K562 (cell line): ENCODE data around the gene KLC1. TPM values are rescaled to one million over a fixed set of nuclear protein-coding genes. Genes with fewer than 3 reads are reported as not detected.

ENCODE experiments used
- IRF9 ChIP-seq: fragments of 450-650 bp; IDR thresholded peaks from 2 replicates; pipeline ENCODE4 v1.6.1; 2016; ENCODE audit warnings: missing biosample characterization, missing genetic modification characterization
- JUN ChIP-seq, 2 experiments: sonication (generic) in 1 of 2; formaldehyde crosslinking in 1 of 2; IDR thresholded peaks; 2 replicates each; pipeline versions ENCODE4 v1.6.1 to v1.8.0; 2012 to 2022; ENCODE audit warnings: borderline replicate concordance in 2 of 2, mild to moderate bottlenecking in 2 of 2, improper control_type of control experiment in 1 of 2, low read depth in 1 of 2, low read length in 1 of 2, missing genetic modification reagents in 1 of 2
- ZHX1 ChIP-seq: fragments of 150-350 bp; conservative IDR thresholded peaks from 2 replicates; pipeline ENCODE4 v1.6.1; 2014; ENCODE audit warnings: low read length
- ZKSCAN8 ChIP-seq: fragments of 200-800 bp; sonication (Bioruptor generic); IDR thresholded peaks from 2 replicates; pipeline ENCODE4 v1.6.1; 2016; ENCODE audit warnings: missing genetic modification characterization, missing compliant biosample characterization
- ZNF282 ChIP-seq: sonication (generic); formaldehyde crosslinking; IDR thresholded peaks from 2 replicates; pipeline ENCODE4 v1.8.1; 2023; ENCODE audit warnings: missing genetic modification reagents
- ZNF318 ChIP-seq, 2 experiments: fragments of 450-650 bp; IDR thresholded peaks; 2 replicates each; pipeline ENCODE4 v1.6.1; 2016; ENCODE audit warnings: mild to moderate bottlenecking in 2 of 2, borderline replicate concordance in 1 of 2, low read depth in 1 of 2, moderate library complexity in 1 of 2
- polyA plus RNA-seq, 8 experiments: library from polyadenylated mRNA; depleted of rRNA in 4 of 8; stranded (reverse) in 5 of 8; unstranded in 3 of 8; fragments of >200 nt; fragmentation: Nextera tagmentation in 2 of 8; fragmentation: Illumina TruSeq in 1 of 8; extraction: Ambion mirVana in 2 of 8; extraction: Trizol in 1 of 8; gene quantifications; 2 replicates each; pipeline versions ENCODE4 v1.2.1 to v1.2.3, GENCODE V29; 2011 to 2014; ENCODE audit warnings: inconsistent platforms in 1 of 8, missing spikeins in 1 of 8
- total RNA-seq, 7 experiments: library from RNA; depleted of rRNA in 6 of 7; stranded (reverse); fragments of >200 nt in 6 of 7; fragmentation: Illumina TruSeq in 2 of 7; extraction: Trizol in 2 of 7; gene quantifications; 2 replicates each; pipeline versions ENCODE4 v1.2.1 to v1.2.3, GENCODE V29; 2011 to 2021; ENCODE audit warnings: low replicate concordance in 1 of 7
- TF ChIP-seq, protein P1 (sequence below): sonication (generic); formaldehyde crosslinking; IDR thresholded peaks from 2 replicates; pipeline ENCODE4 v1.4.0; 2020; ENCODE audit warnings: mild to moderate bottlenecking, missing genetic modification reagents

The KLC1 gene
- total and polyA plus RNA-seq, 9 of the 15 experiments (the other 6 are each of a cell fraction or from before 2014, with no cell fraction given): 4.9 to 134 (median 54.8) TPM

GRCh38 chr14:103715052-103716000 lies 86.3 kb downstream of the KLC1 start, which contains the start of the genes XRCC3 and ZFYVE21 (continued):
- no peak for TF ChIP-seq ZNF318 (IDR thresholded peaks at IDR 0.05; ENCODE audit: borderline replicate concordance in 1 of 2, low read depth in 1 of 2)
- no peak for TF ChIP-seq JUN (IDR thresholded peaks at IDR 0.05; ENCODE audit: borderline replicate concordance, low read depth, low read length)
- TF ChIP-seq JUN (CRISPR knock-in tag; IDR thresholded peaks at IDR 0.05; ENCODE audit: borderline replicate concordance): no peak
- no peak for TF ChIP-seq ZKSCAN8 (CRISPR knock-in tag)
- TF ChIP-seq, protein P1, sequence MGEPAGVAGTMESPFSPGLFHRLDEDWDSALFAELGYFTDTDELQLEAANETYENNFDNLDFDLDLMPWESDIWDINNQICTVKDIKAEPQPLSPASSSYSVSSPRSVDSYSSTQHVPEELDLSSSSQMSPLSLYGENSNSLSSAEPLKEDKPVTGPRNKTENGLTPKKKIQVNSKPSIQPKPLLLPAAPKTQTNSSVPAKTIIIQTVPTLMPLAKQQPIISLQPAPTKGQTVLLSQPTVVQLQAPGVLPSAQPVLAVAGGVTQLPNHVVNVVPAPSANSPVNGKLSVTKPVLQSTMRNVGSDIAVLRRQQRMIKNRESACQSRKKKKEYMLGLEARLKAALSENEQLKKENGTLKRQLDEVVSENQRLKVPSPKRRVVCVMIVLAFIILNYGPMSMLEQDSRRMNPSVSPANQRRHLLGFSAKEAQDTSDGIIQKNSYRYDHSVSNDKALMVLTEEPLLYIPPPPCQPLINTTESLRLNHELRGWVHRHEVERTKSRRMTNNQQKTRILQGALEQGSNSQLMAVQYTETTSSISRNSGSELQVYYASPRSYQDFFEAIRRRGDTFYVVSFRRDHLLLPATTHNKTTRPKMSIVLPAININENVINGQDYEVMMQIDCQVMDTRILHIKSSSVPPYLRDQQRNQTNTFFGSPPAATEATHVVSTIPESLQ: no peak
- TF ChIP-seq IRF9 (tag): no peak
- TF ChIP-seq ZHX1: no peak
- no peak for TF ChIP-seq ZNF282 (CRISPR knock-in tag)
